D721Med (cell line): ENCODE data around the gene STK38L.

ENCODE experiments used
- DNase-seq: peaks from one replicate; pipeline ENCODE4 v3.0.0; 2011; ENCODE audit warnings: low spot score; ENCODE audit not compliant: insufficient read length
- FAIRE-seq: peaks from 2 replicates; lab custom pipeline; 2011; peaks lifted over from hg19 to GRCh38; lab: Jason Lieb, UNC
- CTCF ChIP-seq: IDR thresholded peaks from 2 replicates; pipeline ENCODE4 v1.5.1; 2012; ENCODE audit warnings: mild to moderate bottlenecking, control low read depth; ENCODE audit not compliant: insufficient read depth; ENCODE audit errors: missing control alignments

Gene STK38L

GRCh38 chr12:27207615-27208413, 36.3 kb upstream of the STK38L start:
- TF ChIP-seq CTCF = no peak
- DNase-seq = no peak
- FAIRE-seq = no peak

GRCh38 chr12:27208414-27208750, 35.7 kb upstream of the STK38L start:
- TF ChIP-seq CTCF = no peak
- DNase-seq (no peak), FAIRE-seq (no peak)

GRCh38 chr12:27209257-27209910, 34.7 kb upstream of the STK38L start:
- no peak for TF ChIP-seq CTCF
- no peak for DNase-seq
- FAIRE-seq = no peak

GRCh38 chr12:27210187-27210586, 33.9 kb upstream of the STK38L start:
- DNase-seq (no peak), FAIRE-seq (no peak)
- TF ChIP-seq CTCF = no peak

GRCh38 chr12:27212861-27213260, 31.2 kb upstream of the STK38L start:
- FAIRE-seq (no peak), DNase-seq (no peak)
- TF ChIP-seq CTCF = no peak

GRCh38 chr12:27213304-27213703, 30.8 kb upstream of the STK38L start:
- TF ChIP-seq CTCF = no peak
- FAIRE-seq = no peak
- DNase-seq = no peak
